Loucy (cell line): Measurements from ENCODE around the gene ACER3.

ENCODE experiments used
- H2AFZ ChIP-seq: fragments of 200-600 bp; sonication (generic); 2 replicates; pipeline ENCODE4 v1.6.0; 2016; ENCODE audit warnings: antibody characterized with exemption, mild to moderate bottlenecking, low read length, moderate library complexity
- H3F3A ChIP-seq: fragments of 200-600 bp; 2 replicates; pipeline ENCODE4 v1.6.0; 2016; ENCODE audit warnings: antibody characterized with exemption, low read depth, mild to moderate bottlenecking
- H3K27me3 ChIP-seq: fragments of 200-600 bp; sonication (generic); 2 replicates; pipeline ENCODE4 v1.6.1; 2014; ENCODE audit warnings: low read length, mild to moderate bottlenecking; ENCODE audit not compliant: insufficient read depth, poor library complexity, severe bottlenecking
- H3K36me3 ChIP-seq: fragments of 200-600 bp; sonication (generic); 2 replicates; pipeline ENCODE4 v1.6.1; 2016; ENCODE audit warnings: low read length; ENCODE audit not compliant: insufficient read depth
- H3K4me1 ChIP-seq: fragments of 200-600 bp; sonication (generic); 2 replicates; pipeline ENCODE4 v1.5.1; 2014; ENCODE audit warnings: low read length, mild to moderate bottlenecking; ENCODE audit not compliant: insufficient read depth, poor library complexity, severe bottlenecking
- H3K4me2 ChIP-seq: fragments of 200-600 bp; sonication (generic); 2 replicates; pipeline ENCODE4 v1.6.0; 2014; ENCODE audit warnings: antibody characterized with exemption, low read length, low read depth, mild to moderate bottlenecking; ENCODE audit not compliant: poor library complexity, severe bottlenecking
- H3K4me3 ChIP-seq: fragments of 200-600 bp; sonication (generic); 2 replicates; pipeline ENCODE4 v1.5.1; 2014; ENCODE audit warnings: low read length, mild to moderate bottlenecking, mixed read lengths; ENCODE audit not compliant: poor library complexity, severe bottlenecking
- H3K79me2 ChIP-seq: fragments of 200-600 bp; sonication (generic); 2 replicates; pipeline ENCODE4 v1.6.1; 2014; ENCODE audit warnings: low read length; ENCODE audit not compliant: insufficient read depth
- H3K9ac ChIP-seq: fragments of 200-600 bp; sonication (generic); 2 replicates; pipeline ENCODE4 v1.6.0; 2014; ENCODE audit warnings: mild to moderate bottlenecking, low read depth, low read length, moderate library complexity; ENCODE audit not compliant: poor library complexity, severe bottlenecking
- H3K9me2 ChIP-seq: fragments of 200-600 bp; sonication (generic); replicated peaks from 2 replicates; pipeline ENCODE4 v1.6.1; 2016; ENCODE audit warnings: low read depth, low read length, mixed read lengths
- H3K9me3 ChIP-seq: fragments of 200-600 bp; sonication (generic); 2 replicates; pipeline ENCODE4 v1.6.1; 2014; ENCODE audit warnings: mild to moderate bottlenecking, antibody characterized with exemption, low read length, low read depth; ENCODE audit not compliant: insufficient read depth
- H4K20me1 ChIP-seq: fragments of 200-600 bp; sonication (generic); 2 replicates; pipeline ENCODE4 v1.6.0; 2014; ENCODE audit warnings: antibody characterized with exemption, low read length, mild to moderate bottlenecking; ENCODE audit not compliant: insufficient read depth, poor library complexity, severe bottlenecking
- EZH2phosphoT487 ChIP-seq: fragments of 200-600 bp; IDR thresholded peaks from 2 replicates; pipeline ENCODE4 v1.6.1; 2018; ENCODE audit warnings: antibody characterized with exemption, mild to moderate bottlenecking, moderate library complexity, borderline replicate concordance
- TF ChIP-seq, protein P1 (sequence below): fragments of 200-600 bp; sonication (generic); conservative IDR thresholded peaks from 2 replicates; pipeline ENCODE4 v1.5.1; 2014; ENCODE audit warnings: mild to moderate bottlenecking, antibody characterized with exemption, low read length

ACER3 gene

DNA sequence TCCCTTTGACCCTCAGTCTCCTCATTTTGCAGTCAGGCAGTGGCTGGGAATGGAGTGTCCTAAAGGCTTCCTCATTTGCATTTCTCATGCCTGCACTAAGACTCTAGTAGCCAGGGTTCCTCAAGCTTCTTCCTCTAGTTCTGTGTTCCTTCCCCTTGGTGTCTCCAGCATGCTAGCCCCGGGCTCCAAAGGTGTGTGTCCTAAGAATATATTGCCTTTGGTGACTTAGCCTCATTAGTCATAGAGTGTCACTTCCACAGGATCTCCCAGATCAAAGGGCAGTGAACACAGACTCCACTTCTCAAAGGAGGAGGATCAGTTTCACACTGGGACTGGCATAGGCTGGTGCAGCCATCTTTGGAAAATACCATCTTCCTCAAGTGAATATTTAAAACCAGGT, 21.4 kb upstream of the ACER3 start:
- no peaks in the 10 kb centered on the region for H4K20me1 ChIP-seq
- H3K4me1 ChIP-seq = no peaks in the 10 kb centered on the region
- no peaks in the 10 kb centered on the region for H3K9me2 ChIP-seq
- no peak overlapping the region for H3K4me2 ChIP-seq
- H3K9me3 ChIP-seq = no peaks in the 10 kb centered on the region
- TF ChIP-seq EZH2phosphoT487 = no peak
- TF ChIP-seq, protein P1, sequence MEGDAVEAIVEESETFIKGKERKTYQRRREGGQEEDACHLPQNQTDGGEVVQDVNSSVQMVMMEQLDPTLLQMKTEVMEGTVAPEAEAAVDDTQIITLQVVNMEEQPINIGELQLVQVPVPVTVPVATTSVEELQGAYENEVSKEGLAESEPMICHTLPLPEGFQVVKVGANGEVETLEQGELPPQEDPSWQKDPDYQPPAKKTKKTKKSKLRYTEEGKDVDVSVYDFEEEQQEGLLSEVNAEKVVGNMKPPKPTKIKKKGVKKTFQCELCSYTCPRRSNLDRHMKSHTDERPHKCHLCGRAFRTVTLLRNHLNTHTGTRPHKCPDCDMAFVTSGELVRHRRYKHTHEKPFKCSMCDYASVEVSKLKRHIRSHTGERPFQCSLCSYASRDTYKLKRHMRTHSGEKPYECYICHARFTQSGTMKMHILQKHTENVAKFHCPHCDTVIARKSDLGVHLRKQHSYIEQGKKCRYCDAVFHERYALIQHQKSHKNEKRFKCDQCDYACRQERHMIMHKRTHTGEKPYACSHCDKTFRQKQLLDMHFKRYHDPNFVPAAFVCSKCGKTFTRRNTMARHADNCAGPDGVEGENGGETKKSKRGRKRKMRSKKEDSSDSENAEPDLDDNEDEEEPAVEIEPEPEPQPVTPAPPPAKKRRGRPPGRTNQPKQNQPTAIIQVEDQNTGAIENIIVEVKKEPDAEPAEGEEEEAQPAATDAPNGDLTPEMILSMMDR = no peak
- H3K9ac ChIP-seq = no peak overlapping the region
- no peak overlapping the region for H3K4me3 ChIP-seq
- H3K79me2 ChIP-seq = no peaks in the 10 kb centered on the region
- H2AFZ ChIP-seq = no peak overlapping the region
- H3F3A ChIP-seq = no peaks in the 10 kb centered on the region
- no peaks in the 10 kb centered on the region for H3K27me3 ChIP-seq
- H3K36me3 ChIP-seq = no peaks in the 10 kb centered on the region

DNA sequence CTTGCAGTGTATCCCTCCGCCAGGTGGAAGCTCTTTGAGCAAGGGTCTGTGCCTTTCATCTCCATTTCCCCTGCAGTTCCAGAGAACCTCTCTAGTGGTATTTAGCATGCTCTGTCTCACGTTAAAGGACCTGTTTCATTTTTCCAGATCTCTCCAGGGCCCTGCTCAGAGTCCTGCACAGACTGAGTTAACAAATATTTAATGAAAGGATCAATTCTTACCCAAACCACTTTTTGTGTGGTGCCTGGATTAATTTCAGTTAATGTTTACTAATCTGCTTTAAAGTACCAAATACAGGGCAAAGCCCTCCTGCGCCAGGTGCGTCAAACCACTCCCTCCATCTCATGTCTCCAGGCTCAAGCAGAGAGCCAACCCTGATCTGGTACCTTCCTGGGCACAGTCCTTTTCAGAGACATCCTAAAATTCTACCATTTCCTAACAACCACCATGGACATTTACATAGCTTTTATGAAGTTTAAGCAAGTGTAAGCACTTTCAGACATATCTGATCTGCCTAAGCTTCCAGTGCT, 18.7 kb upstream of the ACER3 start:
- Histone ChIP-seq H3F3A (no peaks in the 10 kb centered on the region), H2AFZ (no peak overlapping the region), H3K4me3 (no peak overlapping the region), H3K36me3 (no peaks in the 10 kb centered on the region), H3K79me2 (no peaks in the 10 kb centered on the region), H3K9me3 (no peaks in the 10 kb centered on the region), H3K4me2 (no peak overlapping the region), H3K4me1 (no peaks in the 10 kb centered on the region), H4K20me1 (no peaks in the 10 kb centered on the region), H3K9me2 (no peaks in the 10 kb centered on the region), H3K27me3 (no peaks in the 10 kb centered on the region), H3K9ac (no peak overlapping the region)
- TF ChIP-seq, protein P1 = no peak
- no peak for TF ChIP-seq EZH2phosphoT487

DNA sequence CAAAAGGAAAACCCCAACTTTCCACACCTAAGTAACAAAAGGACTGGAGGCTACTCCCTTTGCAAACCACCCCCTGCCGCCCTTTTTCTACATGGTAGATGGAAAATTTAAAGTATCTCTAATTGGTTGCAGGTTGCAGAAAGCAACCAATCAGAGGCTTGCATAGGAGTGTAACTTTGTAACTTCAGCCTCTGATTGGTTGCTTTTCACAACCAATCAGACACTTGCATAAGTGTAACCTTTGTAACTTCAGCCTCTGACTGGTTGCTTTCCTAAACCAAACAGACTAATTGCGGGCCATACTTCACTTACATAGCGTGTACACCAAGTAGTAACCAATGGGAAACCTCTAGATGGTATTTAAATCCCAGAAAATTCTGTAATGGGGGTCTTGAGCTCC, 16.8 kb upstream of the ACER3 start:
- H3F3A ChIP-seq = no peaks in the 10 kb centered on the region
- H3K36me3 ChIP-seq = no peaks in the 10 kb centered on the region
- no peaks in the 10 kb centered on the region for H3K79me2 ChIP-seq
- H3K4me1 ChIP-seq = no peaks in the 10 kb centered on the region
- H4K20me1 ChIP-seq = no peaks in the 10 kb centered on the region
- H3K9me3 ChIP-seq = no peaks in the 10 kb centered on the region
- no peaks in the 10 kb centered on the region for H3K9me2 ChIP-seq
- H2AFZ ChIP-seq = no peak overlapping the region
- H3K27me3 ChIP-seq = no peaks in the 10 kb centered on the region
- H3K9ac ChIP-seq = no peak overlapping the region
- TF ChIP-seq, protein P1 = no peak
- no peak for TF ChIP-seq EZH2phosphoT487
- no peak overlapping the region for H3K4me3 ChIP-seq
- H3K4me2 ChIP-seq = no peak overlapping the region
